Measurements from ENCODE around the gene ARL6IP5.

DNA sequence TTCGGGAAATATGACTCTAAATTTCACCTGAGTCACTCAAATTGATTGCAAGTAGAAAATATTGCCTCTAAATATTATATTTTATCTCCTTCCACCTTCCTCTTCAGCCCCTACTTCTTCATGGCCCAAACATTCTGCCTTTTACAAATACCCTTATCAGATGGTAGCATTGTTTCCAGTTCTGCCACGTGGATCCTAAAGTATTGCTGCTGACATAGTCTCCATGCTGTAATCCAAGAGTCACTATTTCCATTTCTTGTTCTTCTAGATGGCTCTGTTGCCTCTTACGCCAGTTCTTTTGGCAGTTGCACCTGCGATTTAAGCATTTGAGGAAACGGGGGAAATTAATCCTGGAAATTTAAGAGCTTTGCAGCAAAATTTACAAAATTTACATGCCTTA, 24.1 kb downstream of the ARL6IP5 start:
- TF ChIP-seq ZNF565 (CRISPR knock-in tag; conservative IDR thresholded peaks at IDR 0.05; ENCODE audit: low read depth) (no peak), ZFP3 (CRISPR knock-in tag; IDR thresholded peaks at IDR 0.05) (no peak), ZC3H10 (CRISPR knock-in tag; IDR thresholded peaks at IDR 0.05) (no peak), CREB5 (CRISPR knock-in tag; IDR thresholded peaks at IDR 0.05; ENCODE audit: low read depth) (no peak), RARB (CRISPR knock-in tag; IDR thresholded peaks at IDR 0.05) (no peak)
- TF ChIP-seq, protein P1, sequence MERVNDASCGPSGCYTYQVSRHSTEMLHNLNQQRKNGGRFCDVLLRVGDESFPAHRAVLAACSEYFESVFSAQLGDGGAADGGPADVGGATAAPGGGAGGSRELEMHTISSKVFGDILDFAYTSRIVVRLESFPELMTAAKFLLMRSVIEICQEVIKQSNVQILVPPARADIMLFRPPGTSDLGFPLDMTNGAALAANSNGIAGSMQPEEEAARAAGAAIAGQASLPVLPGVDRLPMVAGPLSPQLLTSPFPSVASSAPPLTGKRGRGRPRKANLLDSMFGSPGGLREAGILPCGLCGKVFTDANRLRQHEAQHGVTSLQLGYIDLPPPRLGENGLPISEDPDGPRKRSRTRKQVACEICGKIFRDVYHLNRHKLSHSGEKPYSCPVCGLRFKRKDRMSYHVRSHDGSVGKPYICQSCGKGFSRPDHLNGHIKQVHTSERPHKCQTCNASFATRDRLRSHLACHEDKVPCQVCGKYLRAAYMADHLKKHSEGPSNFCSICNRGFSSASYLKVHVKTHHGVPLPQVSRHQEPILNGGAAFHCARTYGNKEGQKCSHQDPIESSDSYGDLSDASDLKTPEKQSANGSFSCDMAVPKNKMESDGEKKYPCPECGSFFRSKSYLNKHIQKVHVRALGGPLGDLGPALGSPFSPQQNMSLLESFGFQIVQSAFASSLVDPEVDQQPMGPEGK (CRISPR knock-in tag; IDR thresholded peaks at IDR 0.05; ENCODE audit: borderline replicate concordance): no peak
- TF ChIP-seq, protein P2, sequence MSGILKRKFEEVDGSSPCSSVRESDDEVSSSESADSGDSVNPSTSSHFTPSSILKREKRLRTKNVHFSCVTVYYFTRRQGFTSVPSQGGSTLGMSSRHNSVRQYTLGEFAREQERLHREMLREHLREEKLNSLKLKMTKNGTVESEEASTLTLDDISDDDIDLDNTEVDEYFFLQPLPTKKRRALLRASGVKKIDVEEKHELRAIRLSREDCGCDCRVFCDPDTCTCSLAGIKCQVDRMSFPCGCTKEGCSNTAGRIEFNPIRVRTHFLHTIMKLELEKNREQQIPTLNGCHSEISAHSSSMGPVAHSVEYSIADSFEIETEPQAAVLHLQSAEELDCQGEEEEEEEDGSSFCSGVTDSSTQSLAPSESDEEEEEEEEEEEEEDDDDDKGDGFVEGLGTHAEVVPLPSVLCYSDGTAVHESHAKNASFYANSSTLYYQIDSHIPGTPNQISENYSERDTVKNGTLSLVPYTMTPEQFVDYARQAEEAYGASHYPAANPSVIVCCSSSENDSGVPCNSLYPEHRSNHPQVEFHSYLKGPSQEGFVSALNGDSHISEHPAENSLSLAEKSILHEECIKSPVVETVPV (CRISPR knock-in tag; IDR thresholded peaks at IDR 0.05): no peak

Measured in SK-N-SH treated with all-trans-retinoic acid at 6 μM for 48 hours (cell line).